Measurements from ENCODE around the gene CLDN19.

Gene CLDN19

DNA sequence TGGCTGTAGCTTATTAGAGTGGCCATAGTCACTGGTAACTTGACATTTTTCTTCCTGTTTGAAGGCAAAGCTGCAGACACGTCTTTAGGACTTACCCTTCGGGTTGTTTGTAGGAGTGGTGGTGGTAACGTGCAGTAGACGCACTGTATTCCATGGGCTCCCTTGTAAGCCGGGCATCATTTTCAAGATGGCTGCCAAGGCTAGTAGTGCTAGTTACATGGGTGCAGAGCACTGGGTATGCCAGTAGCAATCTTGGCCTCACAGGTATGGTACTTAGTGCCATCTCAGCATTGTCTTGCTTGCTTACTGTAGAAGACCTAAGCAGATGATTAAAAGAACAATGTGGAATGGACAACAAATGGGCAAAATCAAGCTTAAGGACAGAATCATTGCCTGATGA, 55.9 kb downstream of the CLDN19 start:
- H3K4me1 ChIP-seq (ENCODE audit: low read length): peaks cover 57% of the 10 kb centered on the region
- peak overlapping the region; percentile 76 for H3K9ac ChIP-seq (ENCODE audit: low read length)
- peaks cover 38% of the 10 kb centered on the region for H3K36me3 ChIP-seq (replicated peaks; ENCODE audit: low read depth, low read length)
- peaks cover 62% of the 10 kb centered on the region for H4K20me1 ChIP-seq (ENCODE audit: insufficient read depth, low read length)
- TF ChIP-seq, protein P1, sequence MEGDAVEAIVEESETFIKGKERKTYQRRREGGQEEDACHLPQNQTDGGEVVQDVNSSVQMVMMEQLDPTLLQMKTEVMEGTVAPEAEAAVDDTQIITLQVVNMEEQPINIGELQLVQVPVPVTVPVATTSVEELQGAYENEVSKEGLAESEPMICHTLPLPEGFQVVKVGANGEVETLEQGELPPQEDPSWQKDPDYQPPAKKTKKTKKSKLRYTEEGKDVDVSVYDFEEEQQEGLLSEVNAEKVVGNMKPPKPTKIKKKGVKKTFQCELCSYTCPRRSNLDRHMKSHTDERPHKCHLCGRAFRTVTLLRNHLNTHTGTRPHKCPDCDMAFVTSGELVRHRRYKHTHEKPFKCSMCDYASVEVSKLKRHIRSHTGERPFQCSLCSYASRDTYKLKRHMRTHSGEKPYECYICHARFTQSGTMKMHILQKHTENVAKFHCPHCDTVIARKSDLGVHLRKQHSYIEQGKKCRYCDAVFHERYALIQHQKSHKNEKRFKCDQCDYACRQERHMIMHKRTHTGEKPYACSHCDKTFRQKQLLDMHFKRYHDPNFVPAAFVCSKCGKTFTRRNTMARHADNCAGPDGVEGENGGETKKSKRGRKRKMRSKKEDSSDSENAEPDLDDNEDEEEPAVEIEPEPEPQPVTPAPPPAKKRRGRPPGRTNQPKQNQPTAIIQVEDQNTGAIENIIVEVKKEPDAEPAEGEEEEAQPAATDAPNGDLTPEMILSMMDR (IDR thresholded peaks at IDR 0.05; ENCODE audit: low read depth, low read length): no peak
- TF ChIP-seq EZH2phosphoT487 (IDR thresholded peaks at IDR 0.05; ENCODE audit: low read depth): no peak
- no peak overlapping the region for H3K27ac ChIP-seq (ENCODE audit: low read length)
- no peaks in the 10 kb centered on the region for H3K9me3 ChIP-seq (ENCODE audit: insufficient read depth, low read length)
- H3K79me2 ChIP-seq (ENCODE audit: low read length): peaks cover 90% of the 10 kb centered on the region
- no peaks in the 10 kb centered on the region for H3K27me3 ChIP-seq (ENCODE audit: low read depth, low read length)
- peak overlapping the region; percentile 94 for H3K4me2 ChIP-seq (ENCODE audit: low read length)
- peak overlapping the region; percentile 94 for H3K4me3 ChIP-seq (ENCODE audit: low read length)
- no peak overlapping the region for H2AFZ ChIP-seq (ENCODE audit: low read depth, low read length)

Measured in OCI-LY3 (cell line).